ENCODE results near the gene ARSA.
"Not testable (repeated sequence)": the region's sequence is repeated elsewhere in the genome, so short reads cannot be mapped to it uniquely, and the experiment has no call there.

The ARSA gene

DNA sequence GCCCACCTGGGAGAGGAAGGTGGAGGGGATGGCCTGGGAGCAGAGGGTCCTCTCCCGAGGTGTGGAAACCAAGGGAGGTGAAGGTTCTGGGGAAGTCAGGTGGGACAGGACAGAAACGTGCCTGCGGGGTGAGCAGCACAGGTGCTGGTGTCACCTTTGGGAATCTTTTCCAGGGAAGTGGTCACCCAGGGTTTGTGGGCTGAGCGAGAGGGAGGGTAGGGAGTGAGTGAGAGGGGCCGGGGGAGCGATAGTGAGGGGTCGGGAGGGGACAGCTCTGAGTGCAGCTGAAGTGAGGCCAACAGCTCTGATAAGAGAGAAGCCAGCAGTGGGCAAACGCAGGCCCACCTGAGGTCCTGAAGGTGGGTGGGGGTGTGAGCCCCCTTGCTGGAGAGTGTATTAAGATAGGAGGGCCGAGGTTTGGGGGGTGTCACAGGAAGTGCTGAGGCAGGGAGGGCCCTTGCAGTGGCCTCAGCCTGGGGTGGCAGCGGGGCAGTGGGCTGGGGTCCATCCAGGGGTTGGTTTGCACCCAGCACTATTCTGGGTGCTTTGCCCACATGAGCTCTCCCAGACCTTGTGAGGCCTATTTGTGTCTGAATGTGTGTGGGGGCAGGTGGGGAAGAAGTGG, 43.1 kb upstream of the ARSA start:
- H2AFZ ChIP-seq (ENCODE audit: low read depth, low read length) = no peak overlapping the region
- no peaks in the 10 kb centered on the region for H3K9me3 ChIP-seq (ENCODE audit: low read length)
- H3K4me1 ChIP-seq (ENCODE audit: insufficient read depth, low read length) = peaks cover 14% of the 10 kb centered on the region
- no peaks in the 10 kb centered on the region for H3K27me3 ChIP-seq (ENCODE audit: insufficient read depth, low read length)
- no peak overlapping the region for H3K4me3 ChIP-seq (ENCODE audit: low read length)
- H3K36me3 ChIP-seq (ENCODE audit: insufficient read depth, low read length) = no peaks in the 10 kb centered on the region

DNA sequence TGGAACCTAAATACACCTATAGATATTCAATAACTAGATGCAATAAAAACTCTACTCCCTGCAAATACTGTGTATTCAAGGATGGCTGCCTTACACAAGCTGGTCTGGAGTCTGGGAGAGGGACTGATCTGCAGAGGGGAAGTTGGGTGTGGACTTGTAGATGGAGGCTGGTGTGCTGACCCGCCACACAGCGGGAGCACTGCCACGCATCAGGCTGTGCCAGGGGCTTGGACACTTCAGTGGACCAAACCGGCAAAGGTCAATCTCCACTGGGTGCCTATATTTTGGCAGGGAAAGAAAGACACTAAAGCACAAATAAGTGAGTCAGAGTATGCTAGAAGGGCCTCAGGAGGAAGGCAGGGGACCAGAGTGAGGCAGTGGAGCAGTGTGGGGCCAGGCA, 42.6 kb upstream of the ARSA start:
- Histone ChIP-seq H3K4me3 (ENCODE audit: low read length) (no peak overlapping the region), H3K27me3 (ENCODE audit: insufficient read depth, low read length) (no peaks in the 10 kb centered on the region), H2AFZ (ENCODE audit: low read depth, low read length) (no peak overlapping the region), H3K9me3 (ENCODE audit: low read length) (no peaks in the 10 kb centered on the region), H3K36me3 (ENCODE audit: insufficient read depth, low read length) (no peaks in the 10 kb centered on the region), H3K4me1 (ENCODE audit: insufficient read depth, low read length) (peaks cover 10% of the 10 kb centered on the region)

GRCh38 chr22:50665738-50666137, 37.8 kb upstream of the ARSA start:
- Histone ChIP-seq H3K4me3 (ENCODE audit: low read length) (no peak overlapping the region), H3K9me3 (ENCODE audit: low read length) (no peaks in the 10 kb centered on the region)

DNA sequence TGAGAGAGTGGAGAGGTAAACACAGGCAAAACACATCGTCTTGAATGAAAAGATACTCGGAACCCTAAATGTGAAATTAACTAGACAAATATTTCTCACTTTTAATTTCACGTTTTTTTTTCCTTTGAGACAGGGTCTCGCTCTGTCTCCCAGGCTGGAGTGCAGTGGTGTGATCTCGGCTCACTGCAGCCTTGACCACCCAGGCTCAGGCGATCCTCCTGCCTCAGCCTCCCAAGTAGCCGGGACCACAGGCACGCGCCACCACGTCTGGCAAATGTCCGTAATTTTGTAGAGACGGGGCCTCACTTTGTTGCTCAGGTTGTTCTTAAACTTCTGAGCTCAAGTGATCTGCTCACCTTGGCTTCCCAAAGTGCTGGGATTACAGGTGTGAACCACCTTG, 37.3 kb upstream of the ARSA start:
- Histone ChIP-seq H3K4me1 (ENCODE audit: insufficient read depth, low read length) (no peaks in the 10 kb centered on the region), H3K27me3 (ENCODE audit: insufficient read depth, low read length) (no peaks in the 10 kb centered on the region), H3K9me3 (ENCODE audit: low read length) (no peaks in the 10 kb centered on the region), H3K4me3 (ENCODE audit: low read length) (no peak overlapping the region), H2AFZ (ENCODE audit: low read depth, low read length) (no peak overlapping the region), H3K36me3 (ENCODE audit: insufficient read depth, low read length) (no peaks in the 10 kb centered on the region)

More at GRCh38 chr22:50665738-50666137, 37.8 kb upstream of the ARSA start:
- no peaks in the 10 kb centered on the region for H3K27me3 ChIP-seq (ENCODE audit: insufficient read depth, low read length)
- no peaks in the 10 kb centered on the region for H3K36me3 ChIP-seq (ENCODE audit: insufficient read depth, low read length)
- H2AFZ ChIP-seq (ENCODE audit: low read depth, low read length) = no peak overlapping the region
- H3K4me1 ChIP-seq (ENCODE audit: insufficient read depth, low read length) = no peaks in the 10 kb centered on the region

DNA sequence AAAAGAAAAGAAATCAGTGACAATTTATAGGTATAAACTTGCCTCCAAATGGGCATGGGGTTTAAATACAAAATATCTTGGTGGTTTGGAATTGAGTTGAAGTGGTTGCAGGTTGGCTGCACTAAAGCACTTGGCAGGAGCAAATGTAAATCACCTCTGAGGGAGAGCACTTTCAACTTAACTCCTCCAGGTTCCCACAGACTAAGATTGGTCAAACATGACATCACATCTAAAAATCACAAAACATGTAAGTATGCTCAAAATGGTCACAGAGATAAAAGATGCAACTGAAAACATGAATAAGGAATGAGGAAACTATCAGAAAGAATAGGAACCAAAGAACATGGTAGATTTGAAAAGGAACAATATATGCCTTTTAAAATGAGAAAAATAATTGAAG, 32.4 kb upstream of the ARSA start:
- no peak overlapping the region for H3K4me3 ChIP-seq (ENCODE audit: low read length)
- no peaks in the 10 kb centered on the region for H3K27me3 ChIP-seq (ENCODE audit: insufficient read depth, low read length)
- peaks cover 8% of the 10 kb centered on the region for H3K4me1 ChIP-seq (ENCODE audit: insufficient read depth, low read length)
- H3K36me3 ChIP-seq (ENCODE audit: insufficient read depth, low read length) = no peaks in the 10 kb centered on the region
- no peak overlapping the region for H2AFZ ChIP-seq (ENCODE audit: low read depth, low read length)
- no peaks in the 10 kb centered on the region for H3K9me3 ChIP-seq (ENCODE audit: low read length)

DNA sequence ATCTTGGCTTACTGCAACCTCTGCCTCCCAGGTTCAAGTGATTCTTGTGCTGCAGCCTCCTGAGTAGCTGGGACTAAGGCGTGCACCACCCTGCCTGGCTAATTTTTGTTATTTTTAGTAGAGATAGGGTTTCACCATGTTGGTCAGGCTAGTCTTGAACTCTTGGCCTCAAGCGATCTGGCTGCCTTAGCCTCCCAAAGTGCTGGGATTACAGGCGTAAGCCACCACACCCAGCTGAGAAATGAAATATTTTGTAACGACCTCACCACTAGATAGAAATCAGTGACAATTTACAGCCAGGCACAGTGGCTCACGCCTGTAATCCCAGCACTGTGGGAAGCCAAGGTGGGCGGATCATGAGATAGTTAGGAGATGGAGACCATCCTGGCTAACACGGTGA, 31.8 kb upstream of the ARSA start:
- H3K36me3 ChIP-seq (ENCODE audit: insufficient read depth, low read length); H3K9me3 ChIP-seq (ENCODE audit: low read length): not testable (repeated sequence)

GRCh38 chr22:50657925-50658324, 30.0 kb upstream of the ARSA start:
- no peak overlapping the region for H2AFZ ChIP-seq (ENCODE audit: low read depth, low read length)
- H3K36me3 ChIP-seq (ENCODE audit: insufficient read depth, low read length) = no peaks in the 10 kb centered on the region
- no peaks in the 10 kb centered on the region for H3K27me3 ChIP-seq (ENCODE audit: insufficient read depth, low read length)
- H3K9me3 ChIP-seq (ENCODE audit: low read length) = no peaks in the 10 kb centered on the region
- H3K4me3 ChIP-seq (ENCODE audit: low read length) = no peak overlapping the region
- H3K4me1 ChIP-seq (ENCODE audit: insufficient read depth, low read length) = peaks cover 8% of the 10 kb centered on the region

More for the DNA sequence above, 31.8 kb upstream of the ARSA start:
- not testable (repeated sequence) for H3K27me3 ChIP-seq (ENCODE audit: insufficient read depth, low read length); H3K4me1 ChIP-seq (ENCODE audit: insufficient read depth, low read length); H3K4me3 ChIP-seq (ENCODE audit: low read length); H2AFZ ChIP-seq (ENCODE audit: low read depth, low read length)

- no peak overlapping the region for H3K4me3 ChIP-seq (ENCODE audit: low read length)
- H3K9me3 ChIP-seq (ENCODE audit: low read length) = no peaks in the 10 kb centered on the region
- H3K4me1 ChIP-seq (ENCODE audit: insufficient read depth, low read length) = peaks cover 8% of the 10 kb centered on the region
- no peak overlapping the region for H2AFZ ChIP-seq (ENCODE audit: low read depth, low read length)
- H3K27me3 ChIP-seq (ENCODE audit: insufficient read depth, low read length) = no peaks in the 10 kb centered on the region
- no peaks in the 10 kb centered on the region for H3K36me3 ChIP-seq (ENCODE audit: insufficient read depth, low read length)
Measured at GRCh38 chr22:50656122-50657070, 28.4 kb upstream of the ARSA start.

DNA sequence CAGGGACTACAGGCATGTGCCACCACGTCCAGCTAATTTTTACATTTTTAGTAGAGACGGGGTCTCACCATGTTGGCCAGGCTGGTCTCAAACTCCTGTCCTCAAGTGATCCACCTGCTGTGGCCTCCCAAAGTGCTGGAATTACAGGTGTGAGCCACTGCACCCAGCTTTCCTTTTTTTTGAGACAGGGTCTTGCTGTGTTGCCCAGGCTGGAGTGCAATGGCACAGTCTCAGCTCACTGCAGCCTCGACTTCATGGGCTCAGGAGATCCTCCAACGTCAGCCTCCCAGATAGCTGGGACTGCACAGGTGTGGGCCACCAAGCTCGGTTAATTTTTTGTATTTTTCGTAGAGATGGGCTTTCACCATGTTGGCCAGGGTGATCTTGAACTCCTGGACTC, 26.7 kb upstream of the ARSA start:
- not testable (repeated sequence) for H2AFZ ChIP-seq (ENCODE audit: low read depth, low read length); H3K36me3 ChIP-seq (ENCODE audit: insufficient read depth, low read length); H3K4me1 ChIP-seq (ENCODE audit: insufficient read depth, low read length); H3K4me3 ChIP-seq (ENCODE audit: low read length); H3K9me3 ChIP-seq (ENCODE audit: low read length); H3K27me3 ChIP-seq (ENCODE audit: insufficient read depth, low read length)

DNA sequence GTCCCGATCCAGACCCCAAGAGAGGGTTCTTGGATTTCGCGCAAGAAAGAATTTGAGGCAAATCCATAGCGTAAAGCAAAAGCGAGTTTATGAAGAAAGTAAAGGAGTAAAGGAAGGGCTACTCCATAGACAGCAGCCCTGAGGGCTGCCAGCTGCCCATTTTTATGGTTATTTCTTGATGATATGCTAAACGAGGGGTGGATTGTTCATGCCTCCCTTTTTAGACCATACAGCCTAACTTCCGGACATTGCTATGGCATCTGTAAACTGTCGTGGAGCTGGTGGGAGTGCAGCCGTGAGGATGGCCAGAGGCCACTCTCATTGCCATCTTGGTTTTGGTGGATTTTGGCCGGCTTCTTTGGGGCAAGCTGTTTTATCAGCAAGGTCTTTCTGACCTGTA, 25.3 kb upstream of the ARSA start:
- no peaks in the 10 kb centered on the region for H3K36me3 ChIP-seq (ENCODE audit: insufficient read depth, low read length)
- H3K9me3 ChIP-seq (ENCODE audit: low read length) = peaks cover 5% of the 10 kb centered on the region
- no peak overlapping the region for H3K4me3 ChIP-seq (ENCODE audit: low read length)
- H3K27me3 ChIP-seq (ENCODE audit: insufficient read depth, low read length) = no peaks in the 10 kb centered on the region
- H2AFZ ChIP-seq (ENCODE audit: low read depth, low read length) = no peak overlapping the region
- H3K4me1 ChIP-seq (ENCODE audit: insufficient read depth, low read length) = peaks cover 8% of the 10 kb centered on the region

DNA sequence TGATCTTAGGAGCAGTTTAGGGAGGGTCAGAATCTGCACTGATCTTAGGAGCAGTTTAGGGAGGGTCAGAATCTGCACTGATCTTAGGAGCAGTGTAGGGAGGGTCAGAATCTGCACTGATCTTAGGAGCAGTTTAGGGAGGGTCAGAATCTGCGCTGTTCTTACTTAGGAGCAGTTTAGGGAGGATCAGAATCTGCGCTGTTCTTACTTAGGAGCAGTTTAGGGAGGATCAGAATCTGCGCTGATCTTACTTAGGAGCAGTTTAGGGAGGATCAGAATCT, 15.8 kb upstream of the ARSA start:
- H3K27me3 ChIP-seq (ENCODE audit: insufficient read depth, low read length) = not testable (repeated sequence)

DNA sequence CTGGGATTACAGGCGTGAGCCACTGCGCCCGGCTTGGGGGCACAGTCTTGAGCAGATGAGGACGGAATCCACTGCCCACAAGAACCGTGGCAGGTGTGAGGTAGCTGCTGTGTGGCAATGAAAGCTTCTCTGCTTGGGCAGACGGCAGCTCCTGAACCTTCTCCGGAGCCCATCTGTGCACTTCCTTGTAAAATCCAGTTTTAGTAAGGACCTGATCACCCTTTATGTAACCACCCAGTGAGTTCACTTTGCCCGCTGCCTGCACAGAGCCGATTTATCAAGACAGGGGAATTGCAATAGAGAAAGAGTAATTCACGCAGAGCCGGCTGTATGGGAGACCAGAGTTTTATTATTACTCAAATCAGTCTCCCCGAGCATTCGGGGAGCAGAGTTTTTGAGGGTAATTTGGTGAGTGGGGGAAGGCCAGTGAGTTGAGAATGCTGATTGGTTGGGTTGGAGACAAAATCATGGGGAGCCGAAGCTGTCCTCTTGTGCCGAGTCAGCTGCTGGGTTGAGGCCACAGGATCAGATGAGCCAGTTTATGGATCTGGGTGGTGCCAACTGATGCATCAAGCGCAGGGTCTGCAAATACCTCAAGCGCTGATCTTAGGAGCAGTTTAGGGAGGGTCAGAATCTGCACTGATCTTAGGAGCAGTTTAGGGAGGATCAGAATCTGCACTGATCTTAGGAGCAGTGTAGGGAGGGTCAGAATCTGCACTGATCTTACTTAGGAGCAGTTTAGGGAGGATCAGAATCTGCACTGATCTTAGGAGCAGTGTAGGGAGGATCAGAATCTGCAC, 15.3 kb upstream of the ARSA start:
- not testable (repeated sequence) for H2AFZ ChIP-seq (ENCODE audit: low read depth, low read length); H3K27me3 ChIP-seq (ENCODE audit: insufficient read depth, low read length); H3K9me3 ChIP-seq (ENCODE audit: low read length); H3K4me3 ChIP-seq (ENCODE audit: low read length); H3K36me3 ChIP-seq (ENCODE audit: insufficient read depth, low read length)
- peaks cover 23% of the 10 kb centered on the region for H3K4me1 ChIP-seq (ENCODE audit: insufficient read depth, low read length)

More for the DNA sequence above, 15.8 kb upstream of the ARSA start:
- H3K9me3 ChIP-seq (ENCODE audit: low read length); H2AFZ ChIP-seq (ENCODE audit: low read depth, low read length); H3K36me3 ChIP-seq (ENCODE audit: insufficient read depth, low read length); H3K4me3 ChIP-seq (ENCODE audit: low read length): not testable (repeated sequence)
- peaks cover 23% of the 10 kb centered on the region for H3K4me1 ChIP-seq (ENCODE audit: insufficient read depth, low read length)

Measured in neuron (in vitro differentiated cells).